H9 (cell line): Measurements from ENCODE around the gene NMRAL1. TPM values are rescaled to one million over a fixed set of nuclear protein-coding genes. Genes with fewer than 3 reads are reported as not detected.

Experiments
- DNase-seq: peaks from one replicate; pipeline ENCODE4 v3.0.0-alpha.2; 2017
- H2AFZ ChIP-seq: one replicate; pipeline ENCODE4 v1.6.1; 2013; ENCODE audit warnings: mild to moderate bottlenecking, low read length, control low read depth, moderate library complexity
- H2AK5ac ChIP-seq: 2 replicates; pipeline ENCODE4 v1.6.1; 2013; ENCODE audit warnings: low read length, control low read depth, mixed read lengths; ENCODE audit not compliant: insufficient read length
- H2BK120ac ChIP-seq: one replicate; pipeline ENCODE4 v1.6.1; 2013; ENCODE audit warnings: low read depth, mild to moderate bottlenecking, low read length, control low read depth, inconsistent platforms; ENCODE audit not compliant: poor library complexity, severe bottlenecking
- H2BK12ac ChIP-seq: 2 replicates; pipeline ENCODE4 v1.6.1; 2013; ENCODE audit warnings: low read length, control low read depth, mixed read lengths, low read depth; ENCODE audit not compliant: insufficient read length
- H2BK15ac ChIP-seq: 2 replicates; pipeline ENCODE4 v1.6.1; 2013; ENCODE audit warnings: low read depth, low read length, control low read depth
- H2BK20ac ChIP-seq: one replicate; pipeline ENCODE4 v1.6.1; 2013; ENCODE audit warnings: low read depth, mild to moderate bottlenecking, low read length, control low read depth, inconsistent platforms; ENCODE audit not compliant: poor library complexity, severe bottlenecking
- H2BK5ac ChIP-seq: 2 replicates; pipeline ENCODE4 v1.6.1; 2013; ENCODE audit warnings: low read length, control low read depth, mixed read lengths; ENCODE audit not compliant: insufficient read length
- H3K14ac ChIP-seq: 2 replicates; pipeline ENCODE4 v1.6.1; 2013; ENCODE audit warnings: low read length, control low read depth; ENCODE audit not compliant: insufficient read depth
- H3K18ac ChIP-seq: 2 replicates; pipeline ENCODE4 v1.6.1; 2013; ENCODE audit warnings: low read depth, mild to moderate bottlenecking, mixed read lengths, low read length, control low read depth; ENCODE audit not compliant: insufficient read length
- H3K23ac ChIP-seq: 2 replicates; pipeline ENCODE4 v1.6.1; 2013; ENCODE audit warnings: low read length, control low read depth, mixed read lengths, low read depth; ENCODE audit not compliant: insufficient read length
- H3K23me2 ChIP-seq: 2 replicates; pipeline ENCODE4 v1.6.1; 2013; ENCODE audit warnings: low read depth, mild to moderate bottlenecking, mixed read lengths, low read length, control low read depth; ENCODE audit not compliant: insufficient read length, poor library complexity, severe bottlenecking
- H3K27ac ChIP-seq: 2 replicates; pipeline ENCODE4 v1.5.1; 2013; ENCODE audit warnings: low read length, control low read depth, mixed read lengths, low read depth; ENCODE audit not compliant: insufficient read length
- H3K27me3 ChIP-seq: 2 replicates; pipeline ENCODE4 v1.6.1; 2013; ENCODE audit warnings: low read length, control low read depth, inconsistent platforms; ENCODE audit not compliant: insufficient read depth
- H3K4ac ChIP-seq: 2 replicates; pipeline ENCODE4 v1.6.1; 2013; ENCODE audit warnings: low read depth, mild to moderate bottlenecking, control low read depth, inconsistent platforms, low read length, moderate library complexity
- H3K4me1 ChIP-seq: 2 replicates; pipeline ENCODE4 v1.6.1; 2013; ENCODE audit warnings: low read length, control low read depth, inconsistent platforms; ENCODE audit not compliant: insufficient read depth
- H3K4me2 ChIP-seq: 2 replicates; pipeline ENCODE4 v1.6.1; 2013; ENCODE audit warnings: low read length, control low read depth, mixed read lengths; ENCODE audit not compliant: insufficient read length, insufficient read depth
- H3K56ac ChIP-seq: 2 replicates; pipeline ENCODE4 v1.6.1; 2013; ENCODE audit warnings: low read depth, mild to moderate bottlenecking, mixed read lengths, low read length, control low read depth; ENCODE audit not compliant: insufficient read length
- H3K79me1 ChIP-seq: 2 replicates; pipeline ENCODE4 v1.6.1; 2013; ENCODE audit warnings: low read depth, mild to moderate bottlenecking, moderate library complexity, low read length, control low read depth, inconsistent platforms; ENCODE audit not compliant: insufficient read depth, poor library complexity, severe bottlenecking
- H3K79me2 ChIP-seq: 2 replicates; pipeline ENCODE4 v1.6.1; 2013; ENCODE audit warnings: low read length, control low read depth, inconsistent platforms; ENCODE audit not compliant: insufficient read depth
- H3K9ac ChIP-seq: 2 replicates; pipeline ENCODE4 v1.6.1; 2013; ENCODE audit warnings: low read length, control low read depth, mixed read lengths; ENCODE audit not compliant: insufficient read length; ENCODE audit errors: extremely low read depth
- H3K9me3 ChIP-seq: one replicate; pipeline ENCODE4 v1.6.1; 2013; ENCODE audit warnings: low read depth, low read length, inconsistent platforms; ENCODE audit not compliant: control insufficient read depth
- H3T11ph ChIP-seq: one replicate; pipeline ENCODE4 v1.6.1; 2013; ENCODE audit warnings: mild to moderate bottlenecking, low read length, control low read depth, inconsistent platforms
- H4K20me1 ChIP-seq: one replicate; pipeline ENCODE4 v1.6.1; 2013; ENCODE audit not compliant: control insufficient read depth, insufficient read length, insufficient read depth
- H4K5ac ChIP-seq: 2 replicates; pipeline ENCODE4 v1.6.1; 2013; ENCODE audit warnings: low read depth, mild to moderate bottlenecking, mixed read lengths, low read length, control low read depth; ENCODE audit not compliant: insufficient read length
- H4K8ac ChIP-seq: replicated peaks from 2 replicates; pipeline ENCODE4 v1.6.1; 2013; ENCODE audit warnings: low read length, control low read depth, mixed read lengths, low read depth; ENCODE audit not compliant: insufficient read length
- H4K91ac ChIP-seq: 2 replicates; pipeline ENCODE4 v1.6.1; 2013; ENCODE audit warnings: low read depth, mild to moderate bottlenecking, moderate library complexity, mixed read lengths, low read length, control low read depth; ENCODE audit not compliant: insufficient read length
- H3K27ac Mint-ChIP-seq, 3 experiments: 2 replicates in 2 of 3; 3 replicates in 1 of 3; pipeline ENCODE4 v1.8.0; 2020 to 2021; ENCODE audit warnings: mixed read lengths in 3 of 3, mild to moderate bottlenecking in 1 of 3, moderate library complexity in 1 of 3
- H3K27me3 Mint-ChIP-seq: 2 replicates; pipeline ENCODE4 v1.8.0; 2021; ENCODE audit warnings: low read depth, mild to moderate bottlenecking, moderate library complexity, mixed read lengths
- H3K36me3 Mint-ChIP-seq, 3 experiments: 2 replicates in 2 of 3; 3 replicates in 1 of 3; pipeline ENCODE4 v1.8.0; 2020 to 2021; ENCODE audit warnings: low read depth in 3 of 3, mixed read lengths in 3 of 3; ENCODE audit not compliant: insufficient read depth in 1 of 3
- H3K4me1 Mint-ChIP-seq, 2 experiments: 2 replicates each; pipeline ENCODE4 v1.8.0; 2020; ENCODE audit warnings: mixed read lengths in 2 of 2
- H3K4me3 Mint-ChIP-seq, 2 experiments: 2 replicates in 1 of 2; 3 replicates in 1 of 2; pipeline ENCODE4 v1.8.0; 2020 to 2021; ENCODE audit warnings: mild to moderate bottlenecking in 2 of 2, mixed read lengths in 2 of 2, moderate library complexity in 1 of 2
- H3K9me3 Mint-ChIP-seq, 2 experiments: 2 replicates in 1 of 2; 3 replicates in 1 of 2; pipeline ENCODE4 v1.8.0; 2020; ENCODE audit warnings: mild to moderate bottlenecking in 2 of 2, mixed read lengths in 2 of 2, moderate library complexity in 1 of 2
- CTCF ChIP-seq: fragments of 200-600 bp; sonication (generic); conservative IDR thresholded peaks from 3 replicates; pipeline ENCODE4 v1.8.0; 2021; ENCODE audit warnings: antibody characterized with exemption, mild to moderate bottlenecking
- WGBS: extraction: QIAGEN DNeasy Blood & Tissue Kit; methylation state at CpG from one replicate; pipeline ENCODE4 v1.1.7; 2013; ENCODE audit warnings: missing lambda C conversion rate, low lambda C conversion rate, mixed read lengths; ENCODE audit not compliant: insufficient read length; ENCODE audit errors: extremely low coverage; 5-methylcytosine and 5-hydroxymethylcytosine counted together
- total RNA-seq: library from RNA; stranded (reverse); gene quantifications from 2 replicates; pipeline ENCODE4 v1.2.1, GENCODE V29; 2021

The NMRAL1 gene
- total RNA-seq, 1 experiment from 2014 or later, result 78.9 TPM

- Mint-ChIP-seq H3K9me3 (0 out of 5 replicates have a peak, but pooled peaks cover 0 to 1% of the 10 kb centered on the region in 2 experiments), H3K27ac (no peak overlapping the region; a peak in 2 of 7 replicates), H3K36me3 (no peaks in the 10 kb centered on the region; a peak in 1 of 7 replicates), H3K4me3 (peak overlapping the region; percentile 33 to 59; a peak in 4 of 5 replicates), H3K4me1 (peaks cover 8 to 10% of the 10 kb centered on the region in 2 experiments), H3K27me3 (peaks cover 9% of the 10 kb centered on the region)
- Histone ChIP-seq H3K27ac (no peak overlapping the region), H2BK12ac (no peak overlapping the region), H3T11ph (no peak overlapping the region), H3K27me3 (no peaks in the 10 kb centered on the region), H4K20me1 (no peaks in the 10 kb centered on the region), H3K4me2 (no peak overlapping the region), H4K5ac (no peak overlapping the region), H3K56ac (no peak overlapping the region), H3K14ac (no peak overlapping the region), H3K23ac (no peak overlapping the region), H2BK20ac (no peak overlapping the region), H3K23me2 (no peaks in the 10 kb centered on the region), H2AFZ (no peak overlapping the region), H2BK15ac (no peak overlapping the region), H3K9me3 (no peaks in the 10 kb centered on the region), H3K4me1 (no peaks in the 10 kb centered on the region; the same call in 1 of the 2 replicates), H4K8ac (no peak overlapping the region), H3K18ac (no peak overlapping the region), H3K79me2 (no peaks in the 10 kb centered on the region), H2AK5ac (no peak overlapping the region), H2BK5ac (no peak overlapping the region), H3K79me1 (no peaks in the 10 kb centered on the region), H3K9ac (no peak overlapping the region), H4K91ac (no peak overlapping the region), H2BK120ac (no peak overlapping the region), H3K4ac (no peak overlapping the region)
- TF ChIP-seq CTCF, result no peak
- no peak for DNase-seq
- WGBS, result no CpG with 5 or more reads among the region's 7 CpGs
Observed at GRCh38 chr16:4414187-4414917, 60.1 kb downstream of the NMRAL1 start.
